Measurements from ENCODE around the gene MTCL1.

Gene MTCL1

GRCh38 chr18:8762968-8763367 is 57.6 kb downstream of the MTCL1 start:
- no peak for TF ChIP-seq JUND (IDR thresholded peaks at IDR 0.05; ENCODE audit: low read depth)
- in situ Hi-C loops (cut with HindIII; ENCODE audit: low pct_unique_long_range_greater_than_20kb, low sequenced_read_pairs): no loop called here
- DNase-seq (ENCODE audit: low read depth in 1 of 2, low spot score in 1 of 2): no peak

- DNase-seq (ENCODE audit: low read depth in 1 of 2, low spot score in 1 of 2): no peak
- in situ Hi-C loops (cut with HindIII; ENCODE audit: low pct_unique_long_range_greater_than_20kb, low sequenced_read_pairs): no loop called here
- no peak for TF ChIP-seq JUND (IDR thresholded peaks at IDR 0.05; ENCODE audit: low read depth)
These were observed 58.3 kb downstream of the MTCL1 start for GRCh38 chr18:8763611-8764010.

GRCh38 chr18:8765783-8766463 is 60.6 kb downstream of the MTCL1 start:
- in situ Hi-C loops (cut with HindIII; ENCODE audit: low pct_unique_long_range_greater_than_20kb, low sequenced_read_pairs): no loop called here
- TF ChIP-seq JUND (IDR thresholded peaks at IDR 0.05; ENCODE audit: low read depth): no peak
- no peak for DNase-seq (ENCODE audit: low read depth in 1 of 2, low spot score in 1 of 2)

- in situ Hi-C loops (cut with HindIII; ENCODE audit: low pct_unique_long_range_greater_than_20kb, low sequenced_read_pairs): no loop called here
- DNase-seq (ENCODE audit: low read depth in 1 of 2, low spot score in 1 of 2): no peak
- TF ChIP-seq JUND (IDR thresholded peaks at IDR 0.05; ENCODE audit: low read depth): no peak
These were observed 61.4 kb downstream of the MTCL1 start for GRCh38 chr18:8766559-8767293.

GRCh38 chr18:8767340-8767739 is 62.0 kb downstream of the MTCL1 start:
- in situ Hi-C loops (cut with HindIII; ENCODE audit: low pct_unique_long_range_greater_than_20kb, low sequenced_read_pairs): no loop called here
- DNase-seq (ENCODE audit: low read depth in 1 of 2, low spot score in 1 of 2): no peak
- TF ChIP-seq JUND (IDR thresholded peaks at IDR 0.05; ENCODE audit: low read depth): no peak

GRCh38 chr18:8769509-8770095 is 64.2 kb downstream of the MTCL1 start:
- DNase-seq (ENCODE audit: low read depth in 1 of 2, low spot score in 1 of 2): no peak
- no peak for TF ChIP-seq JUND (IDR thresholded peaks at IDR 0.05; ENCODE audit: low read depth)
- in situ Hi-C loops (cut with HindIII; ENCODE audit: low pct_unique_long_range_greater_than_20kb, low sequenced_read_pairs): no loop called here

- TF ChIP-seq JUND (IDR thresholded peaks at IDR 0.05; ENCODE audit: low read depth): no peak
- DNase-seq (ENCODE audit: low read depth in 1 of 2, low spot score in 1 of 2): no peak
- in situ Hi-C loops (cut with HindIII; ENCODE audit: low pct_unique_long_range_greater_than_20kb, low sequenced_read_pairs): no loop called here
These were observed 65.3 kb downstream of the MTCL1 start for GRCh38 chr18:8770657-8771056.

- in situ Hi-C loops (cut with HindIII; ENCODE audit: low pct_unique_long_range_greater_than_20kb, low sequenced_read_pairs): no loop called here
- no peak for DNase-seq (ENCODE audit: low read depth in 1 of 2, low spot score in 1 of 2)
- TF ChIP-seq JUND (IDR thresholded peaks at IDR 0.05; ENCODE audit: low read depth): no peak
These were observed 66.6 kb downstream of the MTCL1 start for GRCh38 chr18:8771930-8772329.

GRCh38 chr18:8773980-8774379 is 68.6 kb downstream of the MTCL1 start:
- no peak for TF ChIP-seq JUND (IDR thresholded peaks at IDR 0.05; ENCODE audit: low read depth)
- DNase-seq (ENCODE audit: low read depth in 1 of 2, low spot score in 1 of 2): no peak
- in situ Hi-C loops (cut with HindIII; ENCODE audit: low pct_unique_long_range_greater_than_20kb, low sequenced_read_pairs): no loop called here

- in situ Hi-C loops (cut with HindIII; ENCODE audit: low pct_unique_long_range_greater_than_20kb, low sequenced_read_pairs): no loop called here
- no peak for DNase-seq (ENCODE audit: low read depth in 1 of 2, low spot score in 1 of 2)
- no peak for TF ChIP-seq JUND (IDR thresholded peaks at IDR 0.05; ENCODE audit: low read depth)
These were observed 70.9 kb downstream of the MTCL1 start for GRCh38 chr18:8776013-8776943.

GRCh38 chr18:8777846-8778245 is 72.5 kb downstream of the MTCL1 start:
- TF ChIP-seq JUND (IDR thresholded peaks at IDR 0.05; ENCODE audit: low read depth): no peak
- in situ Hi-C loops (cut with HindIII; ENCODE audit: low pct_unique_long_range_greater_than_20kb, low sequenced_read_pairs): no loop called here
- no peak for DNase-seq (ENCODE audit: low read depth in 1 of 2, low spot score in 1 of 2)

GRCh38 chr18:8778386-8778785 is 73.0 kb downstream of the MTCL1 start:
- DNase-seq (ENCODE audit: low read depth in 1 of 2, low spot score in 1 of 2): no peak
- no peak for TF ChIP-seq JUND (IDR thresholded peaks at IDR 0.05; ENCODE audit: low read depth)
- in situ Hi-C loops (cut with HindIII; ENCODE audit: low pct_unique_long_range_greater_than_20kb, low sequenced_read_pairs): no loop called here
